Measurements from ENCODE around the gene DUSP9.

DUSP9 gene

GRCh38 chrX:153653556-153653955 is 6.6 kb downstream of the DUSP9 start:
- no peak overlapping the region for H3K27ac ChIP-seq (ENCODE audit: low read length)
- H3K4me2 ChIP-seq (ENCODE audit: insufficient read depth, low read length), result no peak overlapping the region
- no peaks in the 10 kb centered on the region for H3K79me2 ChIP-seq (ENCODE audit: insufficient read depth, low read length)
- H3K9me3 ChIP-seq (ENCODE audit: insufficient read depth, low read length, severe bottlenecking), result no peaks in the 10 kb centered on the region
- no peaks in the 10 kb centered on the region for H3K4me1 ChIP-seq (ENCODE audit: insufficient read depth, low read length)
- H2AFZ ChIP-seq (ENCODE audit: low read depth, low read length), result no peak overlapping the region
- H3K36me3 ChIP-seq (ENCODE audit: insufficient read depth, low read length), result no peaks in the 10 kb centered on the region
- H4K20me1 ChIP-seq (ENCODE audit: insufficient read depth, low read length), result no peaks in the 10 kb centered on the region
- H3K4me3 ChIP-seq (ENCODE audit: low read depth in 1 of 2, low read length in 2 of 2), result no peak overlapping the region
- ATAC-seq (ENCODE audit: insufficient read depth, low read depth), result no peak
- TF ChIP-seq CTCF (IDR thresholded peaks at IDR 0.05; ENCODE audit: borderline replicate concordance, extremely low read depth, low read length, poor library complexity, severe bottlenecking) (no peak), EZH2 (IDR thresholded peaks at IDR 0.05; ENCODE audit: borderline replicate concordance, low read depth, low read length, severe bottlenecking) (no peak)
- no peak for DNase-seq
- H3K9ac ChIP-seq (ENCODE audit: low read depth, low read length), result no peak overlapping the region
- no peaks in the 10 kb centered on the region for H3K27me3 ChIP-seq (ENCODE audit: insufficient read depth, low read length, poor library complexity)

GRCh38 chrX:153657161-153657560 is 10.2 kb downstream of the DUSP9 start:
- Histone ChIP-seq H3K27me3 (ENCODE audit: insufficient read depth, low read length, poor library complexity) (no peaks in the 10 kb centered on the region), H3K4me1 (ENCODE audit: insufficient read depth, low read length) (no peaks in the 10 kb centered on the region), H3K9ac (ENCODE audit: low read depth, low read length) (no peak overlapping the region), H3K4me3 (ENCODE audit: low read depth in 1 of 2, low read length in 2 of 2) (no peak overlapping the region), H3K9me3 (ENCODE audit: insufficient read depth, low read length, severe bottlenecking) (no peaks in the 10 kb centered on the region), H3K27ac (ENCODE audit: low read length) (no peak overlapping the region), H3K36me3 (ENCODE audit: insufficient read depth, low read length) (no peaks in the 10 kb centered on the region), H3K79me2 (ENCODE audit: insufficient read depth, low read length) (no peaks in the 10 kb centered on the region), H4K20me1 (ENCODE audit: insufficient read depth, low read length) (no peaks in the 10 kb centered on the region), H3K4me2 (ENCODE audit: insufficient read depth, low read length) (no peak overlapping the region), H2AFZ (ENCODE audit: low read depth, low read length) (no peak overlapping the region)
- no peak for TF ChIP-seq CTCF (IDR thresholded peaks at IDR 0.05; ENCODE audit: borderline replicate concordance, extremely low read depth, low read length, poor library complexity, severe bottlenecking)
- ATAC-seq (ENCODE audit: insufficient read depth, low read depth), result no peak
- no peak for DNase-seq

- ATAC-seq (ENCODE audit: insufficient read depth, low read depth) (no peak), DNase-seq (no peak)
- no peaks in the 10 kb centered on the region for H3K4me1 ChIP-seq (ENCODE audit: insufficient read depth, low read length)
- H3K4me3 ChIP-seq (ENCODE audit: low read depth in 1 of 2, low read length in 2 of 2), result no peak overlapping the region
- H3K9me3 ChIP-seq (ENCODE audit: insufficient read depth, low read length, severe bottlenecking), result no peaks in the 10 kb centered on the region
- no peak overlapping the region for H3K4me2 ChIP-seq (ENCODE audit: insufficient read depth, low read length)
- TF ChIP-seq CTCF (IDR thresholded peaks at IDR 0.05; ENCODE audit: borderline replicate concordance, extremely low read depth, low read length, poor library complexity, severe bottlenecking) (no peak), EZH2 (IDR thresholded peaks at IDR 0.05; ENCODE audit: borderline replicate concordance, low read depth, low read length, severe bottlenecking) (no peak)
- H3K36me3 ChIP-seq (ENCODE audit: insufficient read depth, low read length), result no peaks in the 10 kb centered on the region
- H4K20me1 ChIP-seq (ENCODE audit: insufficient read depth, low read length), result no peaks in the 10 kb centered on the region
- no peak overlapping the region for H3K9ac ChIP-seq (ENCODE audit: low read depth, low read length)
- no peak overlapping the region for H3K27ac ChIP-seq (ENCODE audit: low read length)
- H2AFZ ChIP-seq (ENCODE audit: low read depth, low read length), result no peak overlapping the region
- no peaks in the 10 kb centered on the region for H3K27me3 ChIP-seq (ENCODE audit: insufficient read depth, low read length, poor library complexity)
- H3K79me2 ChIP-seq (ENCODE audit: insufficient read depth, low read length), result no peaks in the 10 kb centered on the region
Observed at GRCh38 chrX:153659268-153659667, 12.3 kb downstream of the DUSP9 start.

- H2AFZ ChIP-seq (ENCODE audit: low read depth, low read length), result no peak overlapping the region
- H3K36me3 ChIP-seq (ENCODE audit: insufficient read depth, low read length), result no peaks in the 10 kb centered on the region
- TF ChIP-seq CTCF (IDR thresholded peaks at IDR 0.05; ENCODE audit: borderline replicate concordance, extremely low read depth, low read length, poor library complexity, severe bottlenecking) (peak; percentile 39), EZH2 (IDR thresholded peaks at IDR 0.05; ENCODE audit: borderline replicate concordance, low read depth, low read length, severe bottlenecking) (no peak)
- no peaks in the 10 kb centered on the region for H3K4me1 ChIP-seq (ENCODE audit: insufficient read depth, low read length)
- H3K4me3 ChIP-seq (ENCODE audit: low read depth in 1 of 2, low read length in 2 of 2), result no peak overlapping the region
- H3K27ac ChIP-seq (ENCODE audit: low read length), result no peak overlapping the region
- H3K27me3 ChIP-seq (ENCODE audit: insufficient read depth, low read length, poor library complexity), result no peaks in the 10 kb centered on the region
- DNase-seq, result no peak
- no peaks in the 10 kb centered on the region for H3K9me3 ChIP-seq (ENCODE audit: insufficient read depth, low read length, severe bottlenecking)
- H4K20me1 ChIP-seq (ENCODE audit: insufficient read depth, low read length), result no peaks in the 10 kb centered on the region
- no peak overlapping the region for H3K9ac ChIP-seq (ENCODE audit: low read depth, low read length)
- no peaks in the 10 kb centered on the region for H3K79me2 ChIP-seq (ENCODE audit: insufficient read depth, low read length)
- ATAC-seq (ENCODE audit: insufficient read depth, low read depth), result no peak
- H3K4me2 ChIP-seq (ENCODE audit: insufficient read depth, low read length), result no peak overlapping the region
Observed at GRCh38 chrX:153662266-153662665, 15.3 kb downstream of the DUSP9 start.

Measured in DND-41 (cell line).